A549 (cell line): ENCODE data around the gene CD164L2. TPM values are rescaled to one million over a fixed set of nuclear protein-coding genes. Genes with fewer than 3 reads are reported as not detected.
A peak's percentile ranks its signal among the peaks of the same experiment; 100 is the strongest.

Source experiments
- ATAC-seq, 2 experiments: fragments of 200-7000 bp in 1 of 2; fragments of >200 bp in 1 of 2; cut with Nextera tagmentation in 1 of 2; cut with Tn5 transposase in 1 of 2; 3 replicates each; pipeline versions ENCODE4 v1.8.0 to v1.9.1; 2018 to 2020; ENCODE audit warnings: mild to moderate bottlenecking in 1 of 2, moderate library complexity in 1 of 2
- CTCF ChIA-PET: fragments of 300-600 bp; sonication (Branson Sonifier 250); formaldehyde crosslinking; extraction: SDS; loops from one replicate; lab custom pipeline; 2021; ENCODE audit warnings: antibody characterized with exemption, inconsistent platforms; lab: Yijun Ruan, JAX
- POLR2A ChIA-PET: fragments of 350-600 bp; formaldehyde crosslinking; extraction: SDS; loops from one replicate; lab custom pipeline; 2021; ENCODE audit warnings: antibody characterized with exemption, inconsistent platforms; lab: Yijun Ruan, JAX
- DNase-seq, 2 experiments: peaks; one replicate each; pipeline versions ENCODE4 v3.0.0 to v3.0.0-alpha.2; 2011 to 2016; ENCODE audit warnings: low read depth in 1 of 2, low spot score in 1 of 2
- FAIRE-seq: peaks from 2 replicates; lab custom pipeline; 2011; peaks lifted over from hg19 to GRCh38; lab: Jason Lieb, UNC
- H3K27ac ChIP-seq, 2 experiments: fragments of >200 bp; sonication (Bioruptor Twin); formaldehyde crosslinking; 3 replicates each; pipeline ENCODE4 v1.5.1; 2016 to 2017
- H3K4me1 ChIP-seq: fragments of >200 bp; sonication (Bioruptor Twin); formaldehyde crosslinking; 3 replicates; pipeline ENCODE4 v1.6.1; 2016
- H3K4me2 ChIP-seq: fragments of >200 bp; sonication (Bioruptor Twin); formaldehyde crosslinking; 3 replicates; pipeline ENCODE4 v1.6.1; 2016
- H3K4me3 ChIP-seq: fragments of >200 bp; sonication (Bioruptor Twin); formaldehyde crosslinking; 3 replicates; pipeline ENCODE4 v1.5.1; 2016
- H3K9me3 ChIP-seq: fragments of >200 bp; sonication (Bioruptor Twin); formaldehyde crosslinking; 3 replicates; pipeline ENCODE4 v1.6.1; 2016
- BHLHE40 ChIP-seq: IDR thresholded peaks from 2 replicates; pipeline ENCODE4 v1.6.1; 2012; ENCODE audit warnings: low read depth, low read length, inconsistent platforms
- CBX8 ChIP-seq: fragments of 200-600 bp; sonication (generic); IDR thresholded peaks from 2 replicates; pipeline ENCODE4 v1.6.1; 2016
- EHF ChIP-seq: fragments of 250-450 bp; sonication (Bioruptor Pico); IDR thresholded peaks from 2 replicates; pipeline ENCODE4 v1.5.0; 2020; ENCODE audit warnings: mild to moderate bottlenecking
- ESRRA ChIP-seq: fragments of 150-350 bp; IDR thresholded peaks from 2 replicates; pipeline ENCODE4 v1.6.1; 2014; ENCODE audit warnings: mild to moderate bottlenecking, low read length, borderline replicate concordance
- FOSB ChIP-seq: fragments of 250-450 bp; sonication (Bioruptor Pico); IDR thresholded peaks from 2 replicates; pipeline ENCODE4 v1.5.0; 2020; ENCODE audit warnings: mild to moderate bottlenecking, moderate library complexity
- FOSL2 ChIP-seq, 2 experiments: fragments of 450-650 bp in 1 of 2; fragments of >200 bp in 1 of 2; sonication (Bioruptor Twin) in 1 of 2; formaldehyde crosslinking; IDR thresholded peaks; 2 replicates each; pipeline versions ENCODE4 v1.5.0 to v1.6.1; 2016 to 2020; ENCODE audit warnings: mild to moderate bottlenecking in 1 of 2, moderate library complexity in 1 of 2
- FOXS1 ChIP-seq: fragments of 250-450 bp; sonication (Bioruptor Pico); IDR thresholded peaks from 2 replicates; pipeline ENCODE4 v1.5.0; 2020; ENCODE audit warnings: mild to moderate bottlenecking, moderate library complexity
- HOXA7 ChIP-seq: fragments of 250-450 bp; sonication (Bioruptor Pico); IDR thresholded peaks from 2 replicates; pipeline ENCODE4 v1.5.0; 2020; ENCODE audit warnings: mild to moderate bottlenecking, moderate library complexity
- HOXB13 ChIP-seq: fragments of 250-450 bp; sonication (Bioruptor Pico); IDR thresholded peaks from 2 replicates; pipeline ENCODE4 v1.5.0; 2020; ENCODE audit warnings: low read depth, mild to moderate bottlenecking, moderate library complexity
- JUN ChIP-seq, 2 experiments: fragments of >200 bp; sonication (Bioruptor Twin); formaldehyde crosslinking; IDR thresholded peaks; 2 replicates in 1 of 2; 3 replicates in 1 of 2; pipeline ENCODE4 v1.6.1; 2016 to 2017
- JUNB ChIP-seq: fragments of >200 bp; sonication (Bioruptor Twin); formaldehyde crosslinking; IDR thresholded peaks from 2 replicates; pipeline ENCODE4 v1.6.1; 2016
- KDM1A ChIP-seq: fragments of 200-600 bp; sonication (generic); IDR thresholded peaks from 2 replicates; pipeline ENCODE4 v1.6.1; 2016; ENCODE audit warnings: low read depth, mild to moderate bottlenecking
- MAZ ChIP-seq: fragments of 150-350 bp; IDR thresholded peaks from 2 replicates; pipeline ENCODE4 v1.6.1; 2014; ENCODE audit warnings: antibody characterized with exemption, low read depth, low read length, borderline replicate concordance
- NFE2L2 ChIP-seq: fragments of 150-350 bp; conservative IDR thresholded peaks from 2 replicates; pipeline ENCODE4 v1.6.1; 2014; ENCODE audit warnings: low read length
- POLR2A ChIP-seq: IDR thresholded peaks from 2 replicates; pipeline ENCODE4 v1.6.1; 2012; ENCODE audit warnings: mild to moderate bottlenecking, low read length
- POLR2AphosphoS2 ChIP-seq: conservative IDR thresholded peaks from 2 replicates; pipeline ENCODE4 v1.6.1; 2012; ENCODE audit warnings: low read length, improper control_type of control experiment, inconsistent platforms
- RNF2 ChIP-seq: fragments of 200-600 bp; sonication (generic); IDR thresholded peaks from 2 replicates; pipeline ENCODE4 v1.6.1; 2016; ENCODE audit warnings: low read depth, mild to moderate bottlenecking, antibody characterized with exemption, moderate library complexity, borderline replicate concordance
- SMC3 ChIP-seq: fragments of >200 bp; sonication (Bioruptor Twin); formaldehyde crosslinking; IDR thresholded peaks from 3 replicates; pipeline ENCODE4 v1.6.1; 2018; ENCODE audit warnings: inconsistent platforms
- TP53 ChIP-seq: fragments of 250-450 bp; sonication (Bioruptor Pico); IDR thresholded peaks from 2 replicates; pipeline ENCODE4 v1.5.0; 2021; ENCODE audit warnings: mild to moderate bottlenecking, moderate library complexity
- ZFP36 ChIP-seq: fragments of 450-650 bp; IDR thresholded peaks from 2 replicates; pipeline ENCODE4 v1.6.1; 2014; ENCODE audit warnings: borderline replicate concordance; ENCODE audit not compliant: partially characterized antibody
- ZSCAN20 ChIP-seq: fragments of 250-450 bp; sonication (Bioruptor Pico); IDR thresholded peaks from 2 replicates; pipeline ENCODE4 v1.8.0; 2022; ENCODE audit warnings: mild to moderate bottlenecking, moderate library complexity
- WGBS: methylation state at CpG from one replicate; pipeline ENCODE4 v1.1.6; 2017; ENCODE audit errors: missing lambda C conversion rate; 5-methylcytosine and 5-hydroxymethylcytosine counted together
- polyA plus RNA-seq, 4 experiments: library from polyadenylated mRNA; depleted of rRNA in 3 of 4; stranded (reverse); fragments of >200 nt; fragmentation: RNase III in 1 of 4; extraction: RNeasy Plus Mini Kit Qiagen cat#74134 plus additional on column Dnase treatment in 1 of 4; gene quantifications; 2 replicates in 3 of 4; 3 replicates in 1 of 4; pipeline ENCODE4 v1.2.3, GENCODE V29; 2011 to 2017
- TF ChIP-seq, protein P1 (sequence below): IDR thresholded peaks from 2 replicates; pipeline ENCODE4 v1.6.1; 2012
- TF ChIP-seq, protein P2 (sequence below): fragments of >200 bp; sonication (Bioruptor Twin); formaldehyde crosslinking; IDR thresholded peaks from 3 replicates; pipeline ENCODE4 v1.5.1; 2016
- TF ChIP-seq, protein P3 (sequence below): IDR thresholded peaks from 2 replicates; pipeline ENCODE4 v1.6.1; 2012
- TF ChIP-seq, protein P4 (sequence below): fragments of >200 bp; sonication (Bioruptor Twin); formaldehyde crosslinking; IDR thresholded peaks from 3 replicates; pipeline ENCODE4 v1.6.1; 2016

Gene CD164L2
- polyA plus RNA-seq, 2 of the 4 experiments (the other 2 are of a cell fraction), result not detected

DNA sequence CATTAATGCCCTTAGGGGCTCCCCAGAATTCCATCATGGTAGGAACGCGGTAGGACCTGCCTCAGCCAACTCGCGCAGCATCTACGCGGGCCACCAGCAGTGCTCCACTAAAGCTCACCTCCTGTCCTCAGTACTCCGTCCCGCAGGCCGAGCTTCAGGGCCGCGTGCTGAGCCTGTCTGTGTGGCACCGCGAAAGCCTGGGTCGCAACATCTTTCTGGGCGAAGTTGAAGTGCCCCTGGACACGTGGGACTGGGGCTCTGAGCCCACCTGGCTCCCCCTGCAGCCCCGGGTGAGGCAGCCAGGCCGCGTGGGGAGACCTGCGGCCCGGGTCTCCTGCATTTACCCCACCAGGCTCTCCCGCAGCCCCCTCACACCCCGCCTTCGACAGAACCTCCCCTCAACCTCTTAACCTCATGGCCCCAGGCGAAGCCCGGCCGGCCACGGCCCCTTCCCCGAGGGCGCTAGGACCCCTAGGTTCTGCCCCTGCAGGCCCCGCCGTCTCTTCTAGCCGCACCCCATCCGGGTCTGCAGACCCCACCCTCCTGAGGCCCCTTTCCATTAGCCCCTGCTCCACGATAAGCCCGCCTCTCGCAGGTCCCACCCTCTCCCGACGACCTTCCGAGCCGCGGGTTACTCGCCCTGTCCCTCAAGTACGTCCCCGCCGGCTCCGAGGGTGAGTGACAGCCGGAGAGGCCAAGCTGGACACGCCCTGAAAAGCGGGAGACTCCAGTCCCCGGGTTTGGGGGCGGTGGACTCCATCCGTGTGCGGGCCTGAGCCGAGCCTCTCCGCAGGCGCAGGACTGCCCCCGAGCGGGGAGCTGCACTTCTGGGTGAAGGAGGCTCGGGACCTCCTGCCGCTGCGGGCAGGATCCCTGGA lies 32.2 kb downstream of the CD164L2 start:
- WGBS, result 90% methylated on average over 41 of the region's 62 CpGs
- DNase-seq, result no peak
- ChIA-PET POLR2A (interaction anchor here (2.0 kb wide), 1 partner anchor 15 kb away, joined by 11 read pairs; the partner anchor contains the start of gene MAP3K6), CTCF (interaction anchor here (1.0 to 12.1 kb wide), 6 partner anchors 7 to 56 kb away, joined by 3 to 134 read pairs (median 6); partner anchors contain the start of genes MAP3K6 and SYTL1)
- no peak for TF ChIP-seq NFE2L2
- TF ChIP-seq FOSL2 (IDR thresholded peaks at IDR 0.05), result no peak
- no peak for TF ChIP-seq FOSL2 (CRISPR knock-in tag; IDR thresholded peaks at IDR 0.05)
- TF ChIP-seq, protein P1, sequence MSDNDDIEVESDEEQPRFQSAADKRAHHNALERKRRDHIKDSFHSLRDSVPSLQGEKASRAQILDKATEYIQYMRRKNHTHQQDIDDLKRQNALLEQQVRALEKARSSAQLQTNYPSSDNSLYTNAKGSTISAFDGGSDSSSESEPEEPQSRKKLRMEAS, result no peak
- no peak for TF ChIP-seq KDM1A
- TF ChIP-seq FOSB (CRISPR knock-in tag), result no peak
- TF ChIP-seq RNF2, result no peak
- no peak for TF ChIP-seq HOXB13
- Histone ChIP-seq H3K4me3 (no peak overlapping the region), H3K4me1 (peaks cover 14% of the 10 kb centered on the region; the same call in 1 of the 3 replicates), H3K4me2 (no peak overlapping the region), H3K9me3 (no peaks in the 10 kb centered on the region), H3K27ac (no peak overlapping the region)
- ATAC-seq, result no peak
- no peak for FAIRE-seq

DNA sequence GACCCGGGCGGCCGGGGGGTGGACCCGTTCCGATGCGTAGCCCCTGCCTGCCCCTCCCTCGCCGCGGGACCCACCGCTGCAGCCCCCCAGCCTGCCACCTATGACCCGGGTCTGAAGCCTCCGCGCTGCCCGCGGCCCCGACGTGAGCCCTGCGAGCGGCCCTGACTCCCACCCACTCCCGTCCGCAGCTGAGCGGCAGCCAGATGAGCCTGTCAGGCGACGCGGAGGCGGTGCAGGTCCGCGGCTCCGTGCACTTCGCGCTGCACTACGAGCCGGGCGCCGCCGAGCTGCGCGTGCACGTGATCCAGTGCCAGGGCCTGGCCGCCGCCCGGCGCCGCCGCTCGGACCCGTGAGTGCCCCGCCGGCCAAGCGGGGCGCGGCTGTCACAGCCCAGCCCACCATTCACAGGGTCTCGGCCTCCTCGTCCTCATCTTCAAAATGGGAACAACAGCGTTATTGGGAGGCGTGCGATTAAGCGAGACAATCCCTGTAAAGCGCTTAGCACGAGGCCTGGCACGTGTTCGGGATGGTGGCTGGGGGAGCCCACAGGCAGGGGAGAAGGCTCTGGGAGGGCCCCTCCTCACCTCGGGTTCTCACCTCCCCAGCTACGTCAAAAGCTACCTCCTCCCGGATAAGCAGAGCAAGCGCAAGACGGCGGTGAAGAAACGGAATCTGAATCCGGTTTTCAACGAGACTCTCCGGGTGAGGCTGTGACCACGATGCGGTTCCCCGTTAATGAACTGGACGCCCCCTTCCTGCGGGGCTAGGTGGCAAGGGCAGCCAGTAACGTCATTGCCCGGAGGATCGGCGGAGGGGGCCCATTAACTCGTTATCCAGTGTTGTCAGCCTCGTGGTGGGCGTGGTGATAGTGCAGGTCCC lies 33.1 kb downstream of the CD164L2 start:
- peak overlapping the region; percentile 48 for H3K4me3 ChIP-seq
- FAIRE-seq, result no peak
- peak overlapping the region; percentile 96 for H3K4me2 ChIP-seq
- ChIA-PET POLR2A (interaction anchor here (1.0 to 2.0 kb wide), 2 partner anchors 16 to 17 kb away, joined by 3 to 11 read pairs; partner anchors contain the start of gene MAP3K6), CTCF (interaction anchor here (1.1 to 12.1 kb wide), 6 partner anchors 8 to 49 kb away, joined by 3 to 134 read pairs (median 8); partner anchors contain the start of genes CD164L2, MAP3K6 and SYTL1)
- WGBS, result 94% methylated on average over 25 of the region's 84 CpGs
- peak; percentile 89 to 94 for ATAC-seq
- TF ChIP-seq, protein P2, sequence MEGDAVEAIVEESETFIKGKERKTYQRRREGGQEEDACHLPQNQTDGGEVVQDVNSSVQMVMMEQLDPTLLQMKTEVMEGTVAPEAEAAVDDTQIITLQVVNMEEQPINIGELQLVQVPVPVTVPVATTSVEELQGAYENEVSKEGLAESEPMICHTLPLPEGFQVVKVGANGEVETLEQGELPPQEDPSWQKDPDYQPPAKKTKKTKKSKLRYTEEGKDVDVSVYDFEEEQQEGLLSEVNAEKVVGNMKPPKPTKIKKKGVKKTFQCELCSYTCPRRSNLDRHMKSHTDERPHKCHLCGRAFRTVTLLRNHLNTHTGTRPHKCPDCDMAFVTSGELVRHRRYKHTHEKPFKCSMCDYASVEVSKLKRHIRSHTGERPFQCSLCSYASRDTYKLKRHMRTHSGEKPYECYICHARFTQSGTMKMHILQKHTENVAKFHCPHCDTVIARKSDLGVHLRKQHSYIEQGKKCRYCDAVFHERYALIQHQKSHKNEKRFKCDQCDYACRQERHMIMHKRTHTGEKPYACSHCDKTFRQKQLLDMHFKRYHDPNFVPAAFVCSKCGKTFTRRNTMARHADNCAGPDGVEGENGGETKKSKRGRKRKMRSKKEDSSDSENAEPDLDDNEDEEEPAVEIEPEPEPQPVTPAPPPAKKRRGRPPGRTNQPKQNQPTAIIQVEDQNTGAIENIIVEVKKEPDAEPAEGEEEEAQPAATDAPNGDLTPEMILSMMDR, result no peak
- TF ChIP-seq ZSCAN20, result no peak
- no peak for TF ChIP-seq CBX8
- TF ChIP-seq FOXS1 (CRISPR knock-in tag), result no peak
- TF ChIP-seq, protein P3, sequence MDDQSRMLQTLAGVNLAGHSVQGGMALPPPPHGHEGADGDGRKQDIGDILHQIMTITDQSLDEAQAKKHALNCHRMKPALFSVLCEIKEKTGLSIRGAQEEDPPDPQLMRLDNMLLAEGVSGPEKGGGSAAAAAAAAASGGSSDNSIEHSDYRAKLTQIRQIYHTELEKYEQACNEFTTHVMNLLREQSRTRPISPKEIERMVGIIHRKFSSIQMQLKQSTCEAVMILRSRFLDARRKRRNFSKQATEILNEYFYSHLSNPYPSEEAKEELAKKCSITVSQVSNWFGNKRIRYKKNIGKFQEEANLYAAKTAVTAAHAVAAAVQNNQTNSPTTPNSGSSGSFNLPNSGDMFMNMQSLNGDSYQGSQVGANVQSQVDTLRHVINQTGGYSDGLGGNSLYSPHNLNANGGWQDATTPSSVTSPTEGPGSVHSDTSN, result peak; percentile 85
- no peak for TF ChIP-seq TP53
- no peak for TF ChIP-seq NFE2L2
- TF ChIP-seq MAZ, result no peak
- no peak; a peak in 1 of 5 replicates for TF ChIP-seq JUN (IDR thresholded peaks at IDR 0.05)
- no peak for TF ChIP-seq EHF (CRISPR knock-in tag)
- TF ChIP-seq, protein P4, sequence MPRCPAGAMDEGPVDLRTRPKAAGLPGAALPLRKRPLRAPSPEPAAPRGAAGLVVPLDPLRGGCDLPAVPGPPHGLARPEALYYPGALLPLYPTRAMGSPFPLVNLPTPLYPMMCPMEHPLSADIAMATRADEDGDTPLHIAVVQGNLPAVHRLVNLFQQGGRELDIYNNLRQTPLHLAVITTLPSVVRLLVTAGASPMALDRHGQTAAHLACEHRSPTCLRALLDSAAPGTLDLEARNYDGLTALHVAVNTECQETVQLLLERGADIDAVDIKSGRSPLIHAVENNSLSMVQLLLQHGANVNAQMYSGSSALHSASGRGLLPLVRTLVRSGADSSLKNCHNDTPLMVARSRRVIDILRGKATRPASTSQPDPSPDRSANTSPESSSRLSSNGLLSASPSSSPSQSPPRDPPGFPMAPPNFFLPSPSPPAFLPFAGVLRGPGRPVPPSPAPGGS, result no peak
- no peak for TF ChIP-seq HOXA7 (CRISPR knock-in tag)
- TF ChIP-seq ZFP36, result no peak
- TF ChIP-seq POLR2A, result peak; percentile 16; the same call in 1 of the 2 replicates
- TF ChIP-seq POLR2AphosphoS2, result no peak
- TF ChIP-seq ESRRA, result no peak
- TF ChIP-seq BHLHE40, result 0 out of 2 replicates have a peak, but pooled peaks have one; percentile 27
- TF ChIP-seq JUNB, result no peak
- TF ChIP-seq, protein P1, result peak; percentile 44; the same call in 1 of the 2 replicates
- no peak for TF ChIP-seq SMC3
- peaks cover 14% of the 10 kb centered on the region; the same call in 1 of the 3 replicates for H3K4me1 ChIP-seq
- DNase-seq, result peak; percentile 70 to 80
- no peaks in the 10 kb centered on the region for H3K9me3 ChIP-seq
- H3K27ac ChIP-seq, result peak overlapping the region; percentile 78 to 89
